Activated naive CD8-positive, alpha-beta T cell (primary cell): ENCODE data around the gene HK2.
A peak's percentile ranks its signal among the peaks of the same experiment; 100 is the strongest.

Experiments used
- H3K27ac Mint-ChIP-seq: one replicate; pipeline ENCODE4 v1.8.0; 2021; ENCODE audit warnings: mixed read lengths
- H3K27me3 Mint-ChIP-seq: one replicate; pipeline ENCODE4 v1.8.0; 2021; ENCODE audit warnings: mixed read lengths
- H3K36me3 Mint-ChIP-seq: one replicate; pipeline ENCODE4 v1.8.0; 2021; ENCODE audit warnings: mixed read lengths
- H3K4me1 Mint-ChIP-seq: one replicate; pipeline ENCODE4 v1.8.0; 2021; ENCODE audit warnings: low read depth, mixed read lengths
- H3K4me3 Mint-ChIP-seq: one replicate; pipeline ENCODE4 v1.8.0; 2021; ENCODE audit warnings: mild to moderate bottlenecking, mixed read lengths
- H3K9me3 Mint-ChIP-seq: one replicate; pipeline ENCODE4 v1.8.0; 2021; ENCODE audit warnings: low read depth, mixed read lengths

Gene HK2

GRCh38 chr2:74908748-74909444, 75.0 kb downstream of the HK2 start:
- Mint-ChIP-seq H3K4me3 (peak overlapping the region; percentile 32), H3K36me3 (no peaks in the 10 kb centered on the region)

GRCh38 chr2:74910245-74910644, 76.3 kb downstream of the HK2 start:
- Mint-ChIP-seq H3K4me1 (peaks cover 6% of the 10 kb centered on the region), H3K9me3 (no peaks in the 10 kb centered on the region), H3K27me3 (peaks cover 45% of the 10 kb centered on the region), H3K36me3 (no peaks in the 10 kb centered on the region), H3K27ac (no peak overlapping the region), H3K4me3 (no peak overlapping the region)

More at GRCh38 chr2:74908748-74909444, 75.0 kb downstream of the HK2 start:
- Mint-ChIP-seq H3K27me3 (peaks cover 36% of the 10 kb centered on the region), H3K9me3 (no peaks in the 10 kb centered on the region), H3K4me1 (peaks cover 6% of the 10 kb centered on the region), H3K27ac (no peak overlapping the region)

DNA sequence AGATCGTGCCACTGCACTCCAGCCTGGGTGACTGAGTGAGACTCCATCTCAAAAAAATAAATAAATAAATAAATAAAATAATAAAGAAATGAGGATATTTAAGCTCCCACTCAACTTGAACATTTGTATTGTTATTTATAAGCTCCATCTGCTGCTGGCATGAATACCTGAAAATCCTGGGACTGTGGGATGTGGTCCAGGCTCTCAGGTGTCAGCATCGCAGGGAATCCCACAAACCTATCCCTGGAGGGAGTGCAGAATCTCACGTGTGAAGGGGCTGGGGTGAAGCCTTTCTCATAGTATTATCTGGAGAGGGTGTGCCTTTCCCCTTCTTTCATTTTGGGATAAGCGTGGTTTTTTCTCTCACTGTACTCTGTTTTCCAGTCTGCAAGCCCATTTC, 77.1 kb downstream of the HK2 start:
- Mint-ChIP-seq H3K27me3 (peaks cover 45% of the 10 kb centered on the region), H3K36me3 (no peaks in the 10 kb centered on the region), H3K27ac (no peak overlapping the region), H3K4me1 (peaks cover 6% of the 10 kb centered on the region), H3K4me3 (no peak overlapping the region), H3K9me3 (no peaks in the 10 kb centered on the region)

GRCh38 chr2:74915743-74916142, 81.8 kb downstream of the HK2 start:
- peaks cover 13% of the 10 kb centered on the region for H3K4me1 Mint-ChIP-seq
- H3K27ac Mint-ChIP-seq, result no peak overlapping the region
- no peaks in the 10 kb centered on the region for H3K9me3 Mint-ChIP-seq
- no peak overlapping the region for H3K4me3 Mint-ChIP-seq
- no peaks in the 10 kb centered on the region for H3K36me3 Mint-ChIP-seq
- H3K27me3 Mint-ChIP-seq, result peaks cover 27% of the 10 kb centered on the region

GRCh38 chr2:74916394-74916793, 82.5 kb downstream of the HK2 start:
- peaks cover 13% of the 10 kb centered on the region for H3K4me1 Mint-ChIP-seq
- no peaks in the 10 kb centered on the region for H3K36me3 Mint-ChIP-seq
- H3K4me3 Mint-ChIP-seq, result no peak overlapping the region
- H3K27me3 Mint-ChIP-seq, result peaks cover 26% of the 10 kb centered on the region
- no peak overlapping the region for H3K27ac Mint-ChIP-seq
- H3K9me3 Mint-ChIP-seq, result no peaks in the 10 kb centered on the region

- peaks cover 13% of the 10 kb centered on the region for H3K4me1 Mint-ChIP-seq
- H3K27ac Mint-ChIP-seq, result no peak overlapping the region
- H3K9me3 Mint-ChIP-seq, result no peaks in the 10 kb centered on the region
- H3K36me3 Mint-ChIP-seq, result no peaks in the 10 kb centered on the region
- H3K4me3 Mint-ChIP-seq, result no peak overlapping the region
- peaks cover 21% of the 10 kb centered on the region for H3K27me3 Mint-ChIP-seq
Measured at GRCh38 chr2:74917702-74918619, 84.0 kb downstream of the HK2 start.

DNA sequence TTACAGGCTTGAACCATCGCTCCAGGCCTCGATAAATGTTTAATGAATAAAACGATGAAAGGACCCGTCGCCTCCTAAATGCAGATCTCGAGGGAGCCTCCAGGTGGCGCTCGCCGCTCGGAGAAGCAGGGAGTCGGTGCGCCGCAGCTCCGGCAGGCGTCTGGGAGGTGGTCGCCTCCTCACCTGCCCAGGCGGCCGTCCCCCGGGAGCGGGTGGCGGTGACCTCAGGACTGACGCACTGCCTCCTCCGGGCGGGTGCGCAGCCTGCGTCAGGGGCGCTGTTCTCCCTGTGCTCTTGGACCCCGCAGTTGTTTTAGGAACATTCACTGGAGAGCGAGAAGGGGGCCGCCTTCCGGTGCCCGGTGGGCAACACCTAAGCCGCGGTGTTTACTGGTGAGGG, 85.9 kb downstream of the HK2 start:
- Mint-ChIP-seq H3K4me1 (peaks cover 13% of the 10 kb centered on the region), H3K36me3 (no peaks in the 10 kb centered on the region), H3K9me3 (no peaks in the 10 kb centered on the region), H3K27ac (no peak overlapping the region), H3K27me3 (peaks cover 7% of the 10 kb centered on the region), H3K4me3 (peak overlapping the region; percentile 70)

DNA sequence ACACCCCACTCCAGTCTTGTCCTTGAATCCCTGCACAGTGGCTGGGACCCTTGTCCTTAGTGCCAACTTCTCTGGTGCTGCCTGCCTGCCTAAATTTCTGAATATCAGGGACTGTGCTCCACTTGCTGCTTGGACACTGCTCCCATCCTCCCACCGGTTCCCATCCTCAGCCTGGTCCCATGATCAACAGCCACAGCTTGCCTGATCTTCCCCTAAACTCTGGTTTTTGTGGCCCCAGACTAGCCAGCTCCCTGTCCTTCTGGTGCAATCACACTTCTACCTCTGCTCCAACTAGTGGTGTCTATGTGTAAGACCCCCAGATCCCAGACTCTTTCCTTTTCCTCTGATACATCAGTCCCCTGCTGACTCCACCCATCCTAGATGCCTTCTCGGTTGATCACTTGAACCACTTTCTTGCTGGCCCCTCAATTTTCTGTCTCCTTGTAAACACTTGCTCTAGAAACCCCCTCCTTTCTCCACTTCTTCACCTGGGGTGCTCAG, 87.4 kb downstream of the HK2 start:
- Mint-ChIP-seq H3K9me3 (no peaks in the 10 kb centered on the region), H3K4me3 (no peak overlapping the region), H3K27me3 (peaks cover 7% of the 10 kb centered on the region), H3K36me3 (no peaks in the 10 kb centered on the region), H3K27ac (no peak overlapping the region), H3K4me1 (peaks cover 14% of the 10 kb centered on the region)

DNA sequence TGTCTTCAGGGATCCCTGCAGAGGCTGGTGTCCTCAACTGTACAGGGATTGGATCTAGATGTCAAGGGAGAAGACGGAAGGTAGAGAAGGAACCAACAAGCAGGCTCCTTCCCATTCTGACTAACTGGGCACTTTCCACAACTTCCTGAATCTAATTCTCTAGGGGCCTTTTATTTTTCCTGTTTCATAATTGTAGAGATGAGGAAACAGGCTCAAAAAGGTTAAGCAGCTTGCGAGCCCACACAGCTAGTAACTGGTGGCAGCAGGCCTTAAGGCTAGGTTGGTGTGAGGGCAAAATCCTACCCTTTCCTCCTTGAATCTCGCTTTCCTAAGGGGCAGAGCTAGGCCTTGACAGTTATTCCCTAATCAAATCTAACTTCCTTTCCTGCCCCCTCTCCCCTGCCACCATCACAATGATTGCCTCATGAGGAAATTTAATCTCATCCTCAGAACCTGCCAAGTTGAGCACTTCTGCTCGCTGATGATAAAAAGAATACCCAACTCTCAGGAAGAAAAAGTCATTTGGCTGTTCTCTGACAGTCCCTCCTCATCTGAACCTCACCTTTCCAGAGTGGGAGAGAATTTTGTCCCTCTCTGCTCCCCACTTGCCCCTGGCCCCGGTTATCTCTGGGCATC, 88.8 kb downstream of the HK2 start:
- Mint-ChIP-seq H3K27ac (no peak overlapping the region), H3K36me3 (peaks cover 4% of the 10 kb centered on the region), H3K4me1 (peaks cover 19% of the 10 kb centered on the region), H3K27me3 (peaks cover 1% of the 10 kb centered on the region), H3K4me3 (no peak overlapping the region), H3K9me3 (no peaks in the 10 kb centered on the region)

GRCh38 chr2:74924463-74925265, 90.7 kb downstream of the HK2 start:
- Mint-ChIP-seq H3K9me3 (no peaks in the 10 kb centered on the region), H3K36me3 (peaks cover 11% of the 10 kb centered on the region), H3K4me1 (peaks cover 8% of the 10 kb centered on the region), H3K27ac (no peak overlapping the region), H3K27me3 (no peaks in the 10 kb centered on the region), H3K4me3 (no peak overlapping the region)

GRCh38 chr2:74925361-74925786, 91.4 kb downstream of the HK2 start:
- Mint-ChIP-seq H3K4me1 (peaks cover 7% of the 10 kb centered on the region), H3K4me3 (no peak overlapping the region), H3K27ac (no peak overlapping the region), H3K27me3 (no peaks in the 10 kb centered on the region), H3K9me3 (no peaks in the 10 kb centered on the region), H3K36me3 (peaks cover 11% of the 10 kb centered on the region)

- Mint-ChIP-seq H3K4me3 (no peak overlapping the region), H3K27ac (no peak overlapping the region), H3K36me3 (peaks cover 26% of the 10 kb centered on the region), H3K27me3 (no peaks in the 10 kb centered on the region), H3K4me1 (peaks cover 7% of the 10 kb centered on the region), H3K9me3 (peaks cover 4% of the 10 kb centered on the region)
Measured at GRCh38 chr2:74927621-74928020, 93.7 kb downstream of the HK2 start.

- Mint-ChIP-seq H3K27me3 (no peaks in the 10 kb centered on the region), H3K4me3 (no peak overlapping the region), H3K4me1 (peaks cover 5% of the 10 kb centered on the region), H3K27ac (no peak overlapping the region), H3K36me3 (peaks cover 49% of the 10 kb centered on the region), H3K9me3 (peaks cover 4% of the 10 kb centered on the region)
Measured at GRCh38 chr2:74930811-74931486, 97.0 kb downstream of the HK2 start.

GRCh38 chr2:74931940-74932339, 98.0 kb downstream of the HK2 start:
- peaks cover 49% of the 10 kb centered on the region for H3K36me3 Mint-ChIP-seq
- peaks cover 4% of the 10 kb centered on the region for H3K9me3 Mint-ChIP-seq
- no peak overlapping the region for H3K27ac Mint-ChIP-seq
- H3K4me3 Mint-ChIP-seq, result no peak overlapping the region
- no peaks in the 10 kb centered on the region for H3K27me3 Mint-ChIP-seq
- H3K4me1 Mint-ChIP-seq, result peaks cover 5% of the 10 kb centered on the region
